IPS-11a (cell line): Measurements from ENCODE around the gene CSNK2B.
"Not testable (repeated sequence)": the region's sequence is repeated elsewhere in the genome, so short reads cannot be mapped to it uniquely, and the experiment has no call there.

Source experiments
- H3K4me3 ChIP-seq: one replicate; pipeline ENCODE4 v1.5.1; 2013; ENCODE audit warnings: low read depth, low read length, control low read depth

Gene CSNK2B

GRCh38 chr6:31687860-31688693 lies 22.2 kb downstream of the CSNK2B start:
- H3K4me3 ChIP-seq: no peak overlapping the region

- H3K4me3 ChIP-seq: no peak overlapping the region
Measured at GRCh38 chr6:31689249-31690110, 23.6 kb downstream of the CSNK2B start.

GRCh38 chr6:31690231-31691077 lies 24.6 kb downstream of the CSNK2B start:
- H3K4me3 ChIP-seq: no peak overlapping the region

GRCh38 chr6:31691078-31691463 lies 25.2 kb downstream of the CSNK2B start:
- no peak overlapping the region for H3K4me3 ChIP-seq

GRCh38 chr6:31691564-31692108 lies 25.8 kb downstream of the CSNK2B start:
- H3K4me3 ChIP-seq: no peak overlapping the region

GRCh38 chr6:31692353-31692752 lies 26.5 kb downstream of the CSNK2B start:
- H3K4me3 ChIP-seq: no peak overlapping the region

- H3K4me3 ChIP-seq: no peak overlapping the region
Measured at GRCh38 chr6:31692886-31693285, 27.0 kb downstream of the CSNK2B start.

GRCh38 chr6:31693535-31693934 lies 27.7 kb downstream of the CSNK2B start:
- no peak overlapping the region for H3K4me3 ChIP-seq

GRCh38 chr6:31697555-31697954 lies 31.7 kb downstream of the CSNK2B start:
- no peak overlapping the region for H3K4me3 ChIP-seq

GRCh38 chr6:31700740-31701401 lies 35.0 kb downstream of the CSNK2B start:
- H3K4me3 ChIP-seq: no peak overlapping the region

- peak overlapping the region; percentile 71 for H3K4me3 ChIP-seq
Measured at GRCh38 chr6:31701666-31702404, 36.0 kb downstream of the CSNK2B start.

GRCh38 chr6:31702405-31702818 lies 36.5 kb downstream of the CSNK2B start:
- peak overlapping the region; percentile 71 for H3K4me3 ChIP-seq

GRCh38 chr6:31702819-31703716 lies 37.2 kb downstream of the CSNK2B start, which contains the start of gene ABHD16A:
Gene ABHD16A, minus strand, starts transcription at chr6:31703324. Its CDS starts 43 bp downstream, at chr6:31703281.
- peak within 1 kb of the TSS; percentile 71 for H3K4me3 ChIP-seq

- no peak overlapping the region for H3K4me3 ChIP-seq
Measured at GRCh38 chr6:31705931-31706330, 40.1 kb downstream of the CSNK2B start.

GRCh38 chr6:31706599-31706998 lies 40.7 kb downstream of the CSNK2B start, which contains the start of gene LY6G6F:
Gene LY6G6F, plus strand, starts transcription at chr6:31706866. Its CDS starts 41 bp downstream, at chr6:31706907.
- H3K4me3 ChIP-seq: no peak within 1 kb of the TSS

GRCh38 chr6:31707701-31708100 lies 41.8 kb downstream of the CSNK2B start:
- no peak overlapping the region for H3K4me3 ChIP-seq

GRCh38 chr6:31708224-31708623 lies 42.3 kb downstream of the CSNK2B start:
- no peak overlapping the region for H3K4me3 ChIP-seq

- H3K4me3 ChIP-seq: not testable (repeated sequence)
Measured at GRCh38 chr6:31709157-31709556, 43.3 kb downstream of the CSNK2B start.
